HG02610 (cell line): Measurements from ENCODE around the gene CARD9.
A peak's percentile ranks its signal among the peaks of the same experiment; 100 is the strongest.
"Not testable (repeated sequence)": the region's sequence is repeated elsewhere in the genome, so short reads cannot be mapped to it uniquely, and the experiment has no call there.

Source experiments
- ATAC-seq: cut with Tn5 transposase; IDR thresholded peaks from one replicate; pipeline ENCODE4 v1.9.1; 2021; ENCODE audit warnings: mild to moderate bottlenecking, moderate library complexity; ENCODE audit not compliant: unreplicated experiment

CARD9 gene, protein sequence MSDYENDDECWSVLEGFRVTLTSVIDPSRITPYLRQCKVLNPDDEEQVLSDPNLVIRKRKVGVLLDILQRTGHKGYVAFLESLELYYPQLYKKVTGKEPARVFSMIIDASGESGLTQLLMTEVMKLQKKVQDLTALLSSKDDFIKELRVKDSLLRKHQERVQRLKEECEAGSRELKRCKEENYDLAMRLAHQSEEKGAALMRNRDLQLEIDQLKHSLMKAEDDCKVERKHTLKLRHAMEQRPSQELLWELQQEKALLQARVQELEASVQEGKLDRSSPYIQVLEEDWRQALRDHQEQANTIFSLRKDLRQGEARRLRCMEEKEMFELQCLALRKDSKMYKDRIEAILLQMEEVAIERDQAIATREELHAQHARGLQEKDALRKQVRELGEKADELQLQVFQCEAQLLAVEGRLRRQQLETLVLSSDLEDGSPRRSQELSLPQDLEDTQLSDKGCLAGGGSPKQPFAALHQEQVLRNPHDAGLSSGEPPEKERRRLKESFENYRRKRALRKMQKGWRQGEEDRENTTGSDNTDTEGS

DNA sequence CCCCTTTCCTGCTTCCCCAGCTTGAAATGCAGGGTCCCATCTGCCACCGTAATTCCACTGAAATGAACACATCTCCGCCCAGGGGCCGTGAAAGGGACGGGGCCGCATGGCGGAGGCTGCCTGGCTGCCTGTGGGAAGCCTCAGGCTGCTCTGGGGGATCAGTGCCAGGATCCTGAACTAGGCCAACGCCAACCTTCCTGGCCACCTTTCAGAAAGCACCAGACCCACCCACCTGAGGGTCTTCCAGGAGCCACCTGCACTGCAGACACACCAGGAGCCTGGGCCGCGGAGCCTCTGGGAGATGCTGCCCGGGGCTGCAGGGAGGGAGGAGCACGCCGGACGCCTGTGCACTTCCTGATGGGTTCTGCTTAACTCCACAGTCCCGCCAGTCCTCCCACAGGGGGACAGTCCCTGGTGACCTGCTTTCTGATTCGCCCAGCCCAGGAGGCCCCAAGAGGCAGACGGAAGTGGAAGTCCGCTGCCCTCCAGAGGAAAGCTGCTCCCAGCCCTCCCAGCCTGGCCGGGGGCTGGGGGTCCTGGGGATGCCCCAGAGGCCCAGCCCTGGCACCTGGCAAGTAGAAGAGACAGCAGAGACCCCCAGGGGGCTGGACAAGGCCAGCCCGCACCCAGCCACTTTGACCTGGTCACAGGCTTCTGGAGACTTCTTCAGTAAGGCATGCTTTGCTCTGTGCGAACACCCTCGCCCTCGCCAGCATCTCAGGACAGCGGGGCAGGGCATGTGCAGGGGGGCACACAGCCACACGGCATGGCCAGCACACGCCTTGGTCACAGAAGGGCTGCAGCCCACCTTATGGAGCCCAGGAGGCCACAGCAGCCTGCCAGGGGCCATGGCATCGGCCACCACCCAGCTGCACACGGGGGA, at the start of gene CARD9:
TSS of gene CARD9 (minus strand) at position 370 of the 883 bp plus-strand sequence. CDS start 1,591 bp downstream, outside the sequence.
- no peak for ATAC-seq

DNA sequence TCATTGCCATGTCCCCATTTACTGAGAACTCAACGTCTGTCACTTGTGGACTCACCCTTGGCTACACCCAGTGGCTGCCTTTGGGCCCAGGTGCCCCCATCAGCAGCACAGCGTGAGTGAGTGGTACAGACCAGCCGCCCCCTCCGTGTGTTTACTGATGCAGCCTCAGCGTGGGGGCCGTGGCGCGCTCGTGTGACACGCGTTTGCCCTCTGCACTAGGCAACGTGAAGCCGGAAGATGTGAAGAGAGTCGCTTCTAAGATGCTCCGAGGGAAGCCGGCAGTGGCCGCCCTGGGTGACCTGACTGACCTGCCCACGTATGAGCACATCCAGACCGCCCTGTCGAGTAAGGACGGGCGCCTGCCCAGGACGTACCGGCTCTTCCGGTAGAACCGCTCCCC, 49.4 kb upstream of the CARD9 start:
- no peak for ATAC-seq

DNA sequence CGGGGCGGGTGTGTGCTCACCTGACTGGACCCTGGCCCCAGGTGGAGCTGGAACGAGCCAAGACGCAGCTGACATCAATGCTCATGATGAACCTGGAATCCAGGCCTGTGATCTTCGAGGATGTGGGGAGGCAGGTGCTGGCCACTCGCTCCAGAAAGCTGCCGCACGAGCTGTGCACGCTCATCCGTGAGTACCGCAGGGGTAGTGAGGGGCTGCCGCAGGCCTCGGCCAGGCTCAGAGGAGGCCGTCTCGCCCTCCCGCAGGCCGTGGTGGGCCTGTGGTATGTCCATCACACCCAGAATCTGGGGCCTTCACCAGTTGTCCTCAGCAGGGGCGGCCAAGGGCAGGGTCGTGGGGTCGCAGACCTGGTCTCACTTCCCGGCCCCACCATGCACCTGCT, 48.3 kb upstream of the CARD9 start:
- no peak for ATAC-seq

DNA sequence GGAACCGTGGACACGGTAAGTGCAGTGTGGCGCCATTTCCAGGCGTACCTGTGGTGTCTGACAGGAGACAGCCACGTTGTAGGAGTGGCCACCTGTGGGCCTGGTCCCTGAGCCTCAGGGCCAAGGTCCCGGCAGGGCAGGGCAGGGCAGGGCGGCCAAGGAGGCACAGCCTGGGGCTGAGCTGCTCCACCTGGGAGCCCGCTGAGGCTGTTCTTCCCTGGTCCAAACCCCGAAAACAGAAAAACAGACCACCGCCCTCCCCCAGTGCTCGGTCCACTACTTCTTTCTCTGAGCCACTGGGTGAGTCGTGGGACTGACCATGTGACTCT, 45.6 kb upstream of the CARD9 start:
- no peak for ATAC-seq

DNA sequence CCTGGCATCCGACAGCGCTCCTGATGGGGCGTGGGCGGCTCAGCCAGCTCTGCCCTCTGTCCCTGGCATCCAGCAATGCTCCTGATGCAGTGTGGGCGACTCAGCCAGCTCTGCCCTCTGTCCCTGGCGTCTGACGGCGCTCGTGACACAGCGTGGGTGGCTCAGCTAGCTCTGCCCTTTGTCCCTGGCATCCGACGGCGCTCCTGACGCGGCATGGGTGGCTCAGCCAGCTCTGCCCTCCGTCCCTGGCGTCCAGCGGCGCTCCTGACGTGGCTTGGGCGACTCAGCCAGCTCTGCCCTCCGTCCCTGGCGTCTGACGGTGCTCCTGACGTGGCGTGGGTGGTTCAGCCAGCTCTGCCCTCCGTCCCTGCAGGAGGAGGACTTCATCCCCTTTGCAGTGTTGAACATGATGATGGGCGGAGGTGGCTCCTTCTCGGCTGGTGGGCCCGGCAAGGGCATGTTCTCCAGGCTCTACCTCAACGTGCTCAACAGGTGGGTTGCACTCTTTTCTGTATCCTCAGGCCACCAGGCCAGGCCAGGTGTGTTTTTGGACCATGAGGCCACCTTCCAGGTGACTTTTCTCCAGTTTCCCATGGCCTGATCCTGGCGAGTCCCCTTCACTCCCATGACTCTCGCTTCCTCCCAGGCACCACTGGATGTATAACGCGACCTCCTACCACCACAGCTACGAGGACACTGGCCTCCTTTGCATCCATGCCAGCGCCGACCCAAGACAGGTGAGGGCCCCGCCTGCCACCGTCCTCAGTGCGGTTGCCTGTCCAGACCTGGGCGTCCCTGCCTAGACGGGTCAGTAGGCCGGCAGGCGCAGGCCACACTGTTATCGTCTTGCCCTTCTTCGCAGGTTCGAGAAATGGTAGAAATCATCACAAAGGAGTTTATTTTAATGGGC, 45.0 kb upstream of the CARD9 start:
- no peak for ATAC-seq

DNA sequence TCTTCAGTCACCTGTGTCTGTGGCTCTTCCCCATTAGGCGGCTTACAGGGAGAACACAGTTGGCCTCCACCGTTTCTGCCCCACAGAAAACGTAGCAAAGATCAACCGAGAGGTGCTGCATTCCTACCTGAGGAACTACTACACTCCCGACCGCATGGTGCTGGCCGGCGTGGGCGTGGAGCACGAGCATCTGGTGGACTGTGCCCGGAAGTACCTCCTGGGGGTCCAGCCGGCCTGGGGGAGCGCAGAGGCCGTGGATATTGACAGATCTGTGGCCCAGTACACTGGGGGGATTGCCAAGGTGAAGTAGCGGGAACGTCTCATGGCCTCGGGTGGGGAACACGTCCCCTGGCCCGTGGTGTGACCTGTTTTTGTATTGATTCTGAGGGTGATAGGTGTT, 43.4 kb upstream of the CARD9 start:
- ATAC-seq, result no peak

DNA sequence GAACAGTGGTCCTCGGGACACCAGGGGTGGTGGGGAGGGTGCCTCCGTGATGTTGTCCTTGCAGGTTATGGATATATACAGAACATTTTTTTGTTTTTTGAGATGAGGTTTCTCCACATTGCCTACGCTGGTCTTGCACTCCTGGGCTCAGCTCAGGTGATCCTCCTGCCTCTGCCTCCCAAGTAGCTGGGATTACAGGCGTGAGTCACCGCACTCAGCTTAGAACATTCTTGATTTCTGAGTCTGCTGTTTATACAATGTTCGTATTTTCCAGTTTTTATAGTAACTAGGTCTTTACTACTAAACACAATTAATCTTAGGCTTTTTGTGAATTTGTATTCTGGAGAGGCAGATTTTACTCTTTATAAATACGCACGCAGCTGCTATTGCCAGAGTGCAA, 43.0 kb upstream of the CARD9 start:
- no peak for ATAC-seq

DNA sequence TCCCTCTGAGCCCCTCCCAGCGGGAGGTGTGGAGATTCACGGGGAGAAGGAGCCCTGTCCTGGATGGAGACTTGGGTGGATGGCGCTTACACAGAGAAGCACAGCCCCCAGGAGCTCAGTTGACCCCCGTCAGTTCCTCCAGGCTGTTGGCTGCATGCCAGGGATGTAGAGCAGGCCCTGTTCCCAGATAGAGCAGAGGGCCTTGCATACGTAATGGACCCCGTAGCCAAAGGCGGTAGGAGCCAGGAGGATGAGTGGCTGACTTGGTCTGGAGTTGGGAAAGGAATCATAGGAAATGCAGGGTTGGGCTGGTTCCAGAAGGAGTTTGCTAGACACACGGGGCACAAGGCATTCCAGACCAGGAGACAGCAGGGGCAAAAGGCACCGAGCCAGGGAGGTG, 39.5 kb upstream of the CARD9 start:
- no peak for ATAC-seq

DNA sequence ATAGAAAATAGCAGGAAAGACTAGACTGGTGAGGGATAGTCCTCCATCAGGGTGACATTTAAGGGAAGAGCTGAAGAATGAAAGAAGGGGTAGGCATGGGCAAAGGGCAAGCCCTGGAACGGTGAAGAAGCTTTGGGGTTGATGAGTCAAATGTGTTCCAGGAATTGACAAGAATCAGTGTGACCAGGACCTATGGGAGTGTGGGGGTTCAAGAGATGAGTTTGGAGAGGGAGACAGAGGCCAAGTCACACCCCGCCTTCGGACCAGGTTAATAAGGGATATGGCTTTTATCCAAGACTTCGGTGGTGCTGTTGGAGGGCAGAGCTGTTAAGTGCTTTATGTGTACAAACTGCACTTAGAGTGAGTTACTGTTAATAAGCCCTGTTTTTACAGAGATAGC, 37.9 kb upstream of the CARD9 start:
- ATAC-seq, result no peak

DNA sequence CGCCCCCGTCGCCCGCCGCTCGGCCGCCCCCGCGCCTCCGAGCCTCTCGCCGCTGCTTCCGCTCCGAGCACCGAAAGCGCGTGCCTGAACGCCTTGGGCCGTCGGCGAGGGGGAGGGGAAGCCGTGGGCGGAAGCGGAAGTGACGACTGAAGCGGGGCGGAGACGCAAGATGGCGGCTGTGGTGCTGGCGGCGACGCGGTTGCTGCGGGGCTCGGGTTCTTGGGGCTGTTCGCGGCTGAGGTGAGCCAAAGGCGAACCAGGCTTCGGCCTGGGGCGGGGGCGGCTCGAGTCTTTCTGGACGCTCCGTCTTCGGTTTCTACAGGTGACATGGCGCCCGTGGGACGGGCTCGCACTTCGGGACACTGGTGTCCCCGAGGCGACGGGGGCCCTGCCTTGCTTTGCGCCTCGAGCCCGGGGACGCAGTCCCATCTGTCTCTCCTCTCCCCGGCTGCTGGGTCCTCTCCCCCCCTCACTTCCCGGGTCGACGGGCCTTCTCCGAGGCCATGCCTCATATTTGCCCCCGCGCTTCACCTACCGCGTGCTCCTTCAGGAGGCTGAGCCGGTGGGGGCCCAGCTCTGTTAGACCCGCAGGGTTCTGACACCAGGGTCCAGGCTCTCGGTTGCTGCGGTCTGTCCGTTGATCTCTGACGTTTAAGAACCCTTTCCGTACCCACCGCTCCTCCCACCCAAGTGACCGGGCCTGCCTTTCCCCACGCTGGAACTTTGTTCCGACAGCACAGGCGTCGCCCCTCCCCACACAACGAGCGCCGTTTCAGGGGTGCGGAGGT, 37.2 kb upstream of the CARD9 start, which contains the start of the genes ENTR1 and PMPCA:
TSS of gene ENTR1 (minus strand) at position 115 of the 788 bp plus-strand sequence. CDS start 217 bp downstream, outside the sequence.
TSS of gene PMPCA (plus strand) at position 159 of the 788 bp plus-strand sequence. CDS start at position 170, 11 bp downstream.
- peak; percentile 77 for ATAC-seq

DNA sequence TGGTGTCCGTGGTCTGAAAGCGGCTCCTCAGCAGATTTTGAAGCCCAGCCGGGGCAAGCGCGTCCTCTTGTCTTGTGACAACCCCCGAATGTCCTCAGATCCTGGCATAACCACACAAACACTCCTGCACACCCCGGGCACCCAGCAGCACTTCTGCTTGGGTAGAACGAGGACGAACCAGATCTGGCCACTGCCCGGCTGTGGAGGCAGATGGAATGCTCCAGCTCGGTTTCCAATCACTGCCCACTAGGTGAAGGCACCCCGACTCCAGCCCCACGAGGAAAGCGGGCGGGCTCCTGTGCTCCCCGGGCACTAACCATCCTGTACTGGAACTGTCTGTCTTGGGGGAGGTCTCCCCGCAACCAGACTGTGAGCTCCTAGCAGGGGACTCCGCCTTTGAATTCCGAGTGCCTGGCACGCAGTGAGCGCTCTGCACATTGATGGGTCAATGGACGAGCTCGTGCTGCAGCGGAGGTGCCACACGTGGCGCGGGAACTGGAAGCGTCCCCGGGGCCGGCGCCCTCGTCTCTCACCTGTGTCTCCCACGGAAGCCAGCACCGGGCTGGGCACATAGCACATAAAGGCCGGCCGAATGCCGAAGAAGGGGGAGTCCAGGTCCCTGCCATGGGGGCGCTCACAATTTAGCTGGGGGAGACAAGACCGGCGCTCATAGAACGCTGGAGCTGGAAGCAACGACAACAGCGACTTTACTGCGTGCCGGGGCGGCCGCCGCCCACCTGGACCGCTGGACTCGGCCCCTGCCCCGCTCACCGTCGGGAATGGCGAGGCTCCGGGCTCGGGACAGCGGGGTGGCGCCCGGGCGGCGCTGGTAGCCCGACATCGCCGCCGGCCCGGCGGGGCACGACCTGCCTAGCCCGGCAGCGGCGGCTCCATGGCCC, 36.3 kb upstream of the CARD9 start:
- peak; percentile 18 for ATAC-seq

DNA sequence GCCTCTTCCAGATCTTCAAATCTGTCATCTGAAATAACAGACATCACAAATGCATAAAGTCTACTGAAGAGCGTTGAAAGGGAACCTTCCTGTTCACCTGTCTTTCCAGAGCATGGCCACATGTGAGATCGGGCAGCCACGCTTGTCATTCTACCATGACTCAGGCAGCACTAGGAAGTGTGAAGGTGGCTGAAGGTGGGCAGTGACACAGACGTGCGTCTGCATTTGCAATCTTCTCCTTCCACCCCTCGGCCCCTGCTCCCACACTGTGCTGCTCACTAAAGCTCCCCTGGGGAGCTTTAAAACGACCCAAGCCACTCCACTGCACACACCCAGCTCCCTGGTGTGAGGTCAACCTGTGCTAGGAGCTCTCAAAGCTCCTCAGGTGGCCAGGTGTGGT, 34.4 kb upstream of the CARD9 start:
- no peak for ATAC-seq

DNA sequence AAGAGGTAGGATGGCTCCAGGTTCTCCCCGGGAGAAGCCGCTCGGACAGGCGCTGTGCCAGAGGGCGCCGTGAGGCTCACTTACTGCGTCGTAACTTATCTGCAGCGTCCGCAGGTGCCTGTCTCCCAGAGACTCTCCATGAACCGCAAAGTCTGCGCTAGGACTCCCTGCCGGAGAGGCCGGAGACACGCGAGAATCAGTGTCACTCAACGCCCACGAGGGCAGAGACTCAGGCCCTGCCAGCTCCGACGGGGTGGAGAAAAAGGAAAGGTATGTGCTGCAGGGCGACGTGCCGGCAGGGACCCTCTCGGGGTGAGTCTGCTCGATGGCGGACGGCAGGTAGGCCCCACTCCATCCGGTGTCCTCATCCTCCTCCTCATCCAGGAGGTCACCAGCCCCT, 33.6 kb upstream of the CARD9 start:
- ATAC-seq, result not testable (repeated sequence)

DNA sequence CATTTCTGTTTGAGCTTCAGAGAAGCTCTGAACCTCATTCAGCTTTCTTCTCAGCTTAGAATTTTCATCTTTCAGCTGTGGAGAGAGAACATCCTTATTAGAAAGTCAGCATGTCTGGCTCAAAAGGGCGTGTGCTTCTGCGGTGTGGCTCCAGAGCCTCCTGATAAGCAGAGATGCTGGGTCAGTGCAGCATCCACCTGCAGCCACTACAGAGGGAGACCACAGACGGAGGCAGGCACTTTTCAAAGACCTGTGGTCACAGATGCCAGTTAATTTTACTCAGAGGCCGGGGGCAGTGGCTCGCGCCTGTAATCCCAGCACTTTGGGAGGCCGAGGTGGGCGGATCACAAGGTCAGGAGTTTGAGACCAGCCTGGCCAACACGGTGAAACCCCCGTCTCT, 32.4 kb upstream of the CARD9 start:
- ATAC-seq, result not testable (repeated sequence)

DNA sequence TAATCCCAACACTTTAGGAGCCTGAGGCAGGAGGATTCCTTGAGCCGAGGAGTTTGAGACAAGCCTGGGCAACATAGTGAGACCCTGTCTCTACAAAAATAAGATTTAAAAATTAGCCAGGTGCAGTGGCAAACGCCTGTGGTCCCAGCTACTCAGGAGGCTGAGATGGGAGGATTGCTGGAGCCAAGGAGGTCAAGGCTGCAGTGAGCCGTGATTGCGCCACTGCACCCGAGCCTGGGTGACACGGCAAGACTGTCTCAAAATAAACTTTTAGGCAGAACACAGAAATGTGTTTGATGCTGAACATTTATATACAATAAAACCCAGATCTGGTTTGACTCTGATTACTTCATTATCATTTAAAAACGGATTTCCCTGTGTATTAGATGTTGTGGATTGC, 32.0 kb upstream of the CARD9 start:
- ATAC-seq, result no peak

DNA sequence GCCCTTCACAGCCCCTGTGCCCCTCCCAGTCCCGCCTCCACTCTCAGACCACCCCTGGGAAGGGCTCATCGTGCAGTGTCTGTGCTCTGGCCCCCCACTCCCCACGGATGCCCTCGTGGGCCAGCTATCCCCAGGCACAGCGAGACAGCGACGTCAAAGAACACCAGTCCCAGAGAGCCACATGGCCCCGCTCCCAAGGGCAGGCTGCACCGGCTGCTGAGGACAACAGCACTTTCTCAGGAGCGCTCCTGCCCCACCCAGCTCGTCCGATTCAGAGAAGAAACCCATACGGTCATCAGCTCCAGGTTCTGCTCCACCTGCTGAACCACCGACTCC, 31.3 kb upstream of the CARD9 start:
- no peak for ATAC-seq

DNA sequence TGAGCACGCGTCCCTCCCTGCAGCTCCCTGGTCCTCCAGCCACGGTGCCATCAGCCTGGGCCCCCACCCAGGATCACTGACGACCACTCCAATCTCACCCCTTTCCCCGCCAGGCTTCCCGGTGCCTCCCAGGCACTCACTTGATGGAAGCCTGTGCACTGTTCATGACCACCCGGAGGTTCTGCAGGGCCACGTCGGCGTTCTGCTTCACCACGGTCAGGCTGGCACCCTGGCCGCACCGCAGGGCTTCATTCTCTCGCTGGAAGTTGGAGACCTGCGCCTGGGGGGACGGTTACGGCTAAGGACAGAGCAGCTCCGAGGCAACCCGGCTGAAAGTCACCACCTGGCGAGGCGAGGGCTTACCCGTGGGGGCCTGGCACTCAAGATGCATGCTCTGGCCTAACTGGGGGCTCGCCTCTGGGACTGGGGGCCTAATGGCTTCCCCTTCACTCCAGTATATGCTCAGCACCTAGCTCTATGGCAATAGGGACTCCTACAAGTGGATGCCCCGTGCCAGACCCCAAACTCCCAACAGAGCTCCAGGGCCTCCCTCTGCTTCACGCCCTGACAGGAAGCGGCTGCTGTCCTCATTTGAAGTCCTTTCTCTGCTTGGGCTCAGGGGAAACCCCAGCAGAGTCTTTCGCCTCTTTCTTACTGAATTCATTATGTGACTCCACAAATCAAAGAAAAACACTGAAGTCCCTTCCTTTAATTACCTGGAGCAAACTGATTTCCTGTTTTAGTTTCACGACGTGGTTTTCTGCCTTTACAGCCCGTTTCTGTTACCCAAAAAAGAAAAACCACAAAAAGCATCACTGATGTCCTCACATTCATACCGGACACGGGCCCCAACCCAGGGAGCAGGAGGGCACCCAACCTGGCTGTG, 30.7 kb upstream of the CARD9 start:
- no peak for ATAC-seq

DNA sequence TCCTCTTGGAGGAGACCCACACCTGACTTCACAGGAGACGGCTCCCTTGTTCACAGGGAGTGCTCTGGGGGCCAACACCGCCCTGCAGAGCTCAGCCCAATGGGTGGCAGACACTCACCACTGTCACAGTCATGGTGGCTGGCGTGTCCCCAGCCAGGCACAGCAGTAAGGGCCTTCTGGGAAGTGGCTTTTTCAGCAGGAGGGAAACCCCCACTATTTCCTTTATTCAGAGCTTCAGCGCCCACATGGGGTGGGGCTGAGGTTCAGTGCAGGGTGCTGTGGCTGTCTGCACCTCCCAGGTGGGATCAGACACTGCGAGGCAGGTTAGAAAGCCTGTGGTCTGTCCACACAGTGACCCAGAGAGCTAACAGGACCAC, 30.1 kb upstream of the CARD9 start:
- ATAC-seq, result peak; percentile 54
